ENCODE measurements around the gene ELP5.

GRCh38 chr17:7222972-7223292 is 29.1 kb upstream of the ELP5 start:
- no peak for TF ChIP-seq EZH2 (IDR thresholded peaks at IDR 0.05; ENCODE audit: borderline replicate concordance, low read depth, low read length, severe bottlenecking)
- no peak for TF ChIP-seq CTCF (IDR thresholded peaks at IDR 0.05; ENCODE audit: borderline replicate concordance, extremely low read depth, low read length, poor library complexity, severe bottlenecking)

All from DND-41 (cell line).